ENCODE measurements around the gene TEP1.

Gene TEP1

DNA sequence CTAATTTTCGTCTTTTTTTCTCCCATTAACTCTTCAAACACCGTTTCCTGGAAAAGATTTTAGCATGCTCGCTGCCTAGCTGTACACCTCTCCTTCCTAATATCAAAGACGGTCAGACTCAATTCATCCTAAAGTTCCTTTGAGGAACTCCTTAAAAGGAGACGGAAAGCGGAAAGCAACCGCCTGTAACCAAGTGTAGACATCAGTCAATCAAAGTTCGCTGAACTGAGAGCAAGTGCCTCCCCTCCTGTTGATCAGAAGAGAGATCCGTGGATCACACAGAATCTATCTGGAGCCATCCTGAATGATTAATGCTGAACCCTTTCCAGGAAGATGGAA lies 412 bp upstream of the TEP1 start:
- Histone ChIP-seq H3K27me3 (no peaks in the 10 kb centered on the region), H3K9me3 (replicated peaks in 1 of 11) (no peaks in the 10 kb centered on the region), H3K4me3 (peak overlapping the region; percentile 76 to 94 (median 84)), H4K20me1 (peaks cover 0 to 31% (median 2%) of the 10 kb centered on the region in 11 experiments; a peak in 8 of 22 replicates), H3K4me2 (peak overlapping the region; percentile 80 to 95 (median 89)), H3K4me1 (peaks cover 62 to 75% (median 67%) of the 10 kb centered on the region in 10 experiments), H3K27ac (peak overlapping the region; percentile 75 to 88 (median 85)), H3K9ac (peak overlapping the region; percentile 83 to 89 (median 87)), H3K36me3 (peaks cover under 1 to 9% (median 6%) of the 10 kb centered on the region in 11 experiments; a peak in 19 of 22 replicates)
- no peak for TF ChIP-seq Cebpa-rat (IDR thresholded peaks at IDR 0.05)

DNA sequence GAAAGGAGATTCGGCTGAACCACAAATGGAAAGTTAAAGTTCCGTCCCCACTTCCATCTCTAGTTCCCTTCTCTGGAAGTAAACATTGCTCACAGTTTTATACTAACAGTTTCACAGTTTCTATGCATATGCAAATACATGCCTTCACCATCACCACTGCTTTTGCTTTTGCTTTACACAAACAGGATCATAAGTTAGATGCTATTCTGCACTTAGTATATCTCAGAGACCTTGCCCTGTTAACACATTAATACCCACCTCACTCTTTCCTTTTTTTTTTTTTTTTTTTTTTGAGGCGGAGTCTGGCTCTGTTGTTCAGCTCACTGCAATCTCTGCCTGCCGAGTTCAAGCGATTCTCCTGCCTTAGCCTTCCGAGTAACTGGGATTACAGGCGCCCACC lies 890 bp downstream of the TEP1 start:
- peak overlapping the region; percentile 80 to 95 (median 89) for H3K4me2 ChIP-seq
- peaks cover 0 to 44% (median 13%) of the 10 kb centered on the region in 11 experiments; a peak in 11 of 22 replicates for H4K20me1 ChIP-seq
- no peaks in the 10 kb centered on the region for H3K27me3 ChIP-seq
- peaks cover 49 to 62% (median 54%) of the 10 kb centered on the region in 10 experiments for H3K4me1 ChIP-seq
- H3K9me3 ChIP-seq (replicated peaks in 1 of 11): no peaks in the 10 kb centered on the region
- H3K9ac ChIP-seq: peak overlapping the region; percentile 83 to 89 (median 87)
- no peak for TF ChIP-seq Cebpa-rat (IDR thresholded peaks at IDR 0.05)
- H3K4me3 ChIP-seq: peak overlapping the region; percentile 76 to 94 (median 84)
- H3K36me3 ChIP-seq: peaks cover 14 to 22% (median 19%) of the 10 kb centered on the region in 11 experiments
- peak overlapping the region; percentile 75 to 88 (median 85); a peak in 21 of 22 replicates for H3K27ac ChIP-seq

DNA sequence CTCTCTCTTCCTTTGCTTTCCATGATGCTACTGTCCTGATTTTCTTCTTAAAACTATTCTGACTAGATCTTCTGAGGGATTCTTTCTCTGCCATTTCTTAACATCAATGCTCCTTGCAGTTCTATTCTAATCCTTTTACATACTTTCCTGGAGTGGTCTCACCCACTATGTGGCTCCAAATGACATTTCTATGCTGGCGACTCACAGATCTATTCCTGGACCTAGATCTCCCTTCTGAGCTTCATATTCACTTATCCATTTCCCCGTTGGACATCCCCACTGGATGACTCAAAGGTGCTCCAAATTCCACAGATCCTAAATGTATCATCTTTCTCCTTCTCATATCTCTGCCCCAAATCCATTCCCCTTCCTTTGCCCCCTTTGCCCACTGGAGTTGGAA lies 4.1 kb downstream of the TEP1 start:
- no peaks in the 10 kb centered on the region for H3K9me3 ChIP-seq (replicated peaks in 1 of 11)
- H3K4me3 ChIP-seq: no peak overlapping the region
- no peak overlapping the region for H3K4me2 ChIP-seq
- no peak for TF ChIP-seq Cebpa-rat (IDR thresholded peaks at IDR 0.05)
- no peak overlapping the region for H3K27ac ChIP-seq
- peaks cover 46 to 53% (median 51%) of the 10 kb centered on the region in 11 experiments for H3K36me3 ChIP-seq
- no peak overlapping the region for H3K9ac ChIP-seq
- H3K4me1 ChIP-seq: peaks cover 17 to 39% (median 22%) of the 10 kb centered on the region in 10 experiments
- H4K20me1 ChIP-seq: peaks cover 8 to 76% (median 25%) of the 10 kb centered on the region in 11 experiments; a peak in 12 of 22 replicates
- no peaks in the 10 kb centered on the region for H3K27me3 ChIP-seq

DNA sequence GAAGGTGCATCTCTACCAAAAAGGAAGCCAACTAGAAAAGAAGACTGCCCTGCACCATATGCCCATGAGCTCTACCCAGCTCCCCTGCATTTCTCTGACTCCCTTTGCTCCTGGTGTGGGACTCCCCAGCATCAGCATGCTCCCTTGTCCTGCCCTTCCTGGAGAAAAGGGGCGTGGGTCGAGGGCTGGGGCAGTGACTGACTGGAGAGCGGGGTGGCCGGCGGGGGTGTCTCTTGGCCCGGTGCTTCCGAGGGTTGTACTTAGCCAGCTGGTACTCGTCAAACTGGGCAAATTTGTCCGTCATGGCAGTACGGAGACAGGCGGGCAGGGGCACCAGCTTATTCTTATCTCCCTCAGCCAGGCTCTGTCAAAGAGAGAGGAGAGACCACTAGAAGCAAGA lies 9.8 kb downstream of the TEP1 start:
- TF ChIP-seq Cebpa-rat (IDR thresholded peaks at IDR 0.05): no peak
- H3K4me3 ChIP-seq: no peak overlapping the region
- H3K4me1 ChIP-seq: peaks cover 0 to 12% (median 0%) of the 10 kb centered on the region in 10 experiments; a peak in 4 of 20 replicates
- H3K36me3 ChIP-seq: peaks cover 96 to 100% (median 100%) of the 10 kb centered on the region in 11 experiments
- H3K9me3 ChIP-seq (replicated peaks in 1 of 11): no peaks in the 10 kb centered on the region
- H4K20me1 ChIP-seq: peaks cover 4 to 56% (median 19%) of the 10 kb centered on the region in 11 experiments; a peak in 11 of 22 replicates
- H3K9ac ChIP-seq: no peak overlapping the region
- no peak overlapping the region for H3K27ac ChIP-seq
- no peaks in the 10 kb centered on the region for H3K27me3 ChIP-seq
- no peak overlapping the region for H3K4me2 ChIP-seq

GRCh38 chr14:20400965-20401593 lies 12.2 kb downstream of the TEP1 start:
- Histone ChIP-seq H3K9ac (no peak overlapping the region), H3K4me1 (peaks cover 0 to 12% (median 0%) of the 10 kb centered on the region in 10 experiments; a peak in 5 of 20 replicates), H3K9me3 (replicated peaks in 1 of 11) (no peaks in the 10 kb centered on the region), H4K20me1 (peaks cover 0 to 32% (median 6%) of the 10 kb centered on the region in 11 experiments; a peak in 10 of 22 replicates), H3K4me2 (no peak overlapping the region), H3K27me3 (no peaks in the 10 kb centered on the region), H3K4me3 (no peak overlapping the region), H3K27ac (no peak overlapping the region), H3K36me3 (peaks cover 96 to 100% (median 100%) of the 10 kb centered on the region in 11 experiments)
- TF ChIP-seq Cebpa-rat (IDR thresholded peaks at IDR 0.05): no peak

GRCh38 chr14:20400589-20400964 lies 12.7 kb downstream of the TEP1 start:
- H3K36me3 ChIP-seq: peaks cover 96 to 100% (median 100%) of the 10 kb centered on the region in 11 experiments
- H3K4me3 ChIP-seq: no peak overlapping the region
- no peak for TF ChIP-seq Cebpa-rat (IDR thresholded peaks at IDR 0.05)
- H3K9ac ChIP-seq: no peak overlapping the region
- H4K20me1 ChIP-seq: peaks cover 0 to 29% (median under 1%) of the 10 kb centered on the region in 11 experiments; a peak in 8 of 22 replicates
- H3K4me2 ChIP-seq: no peak overlapping the region
- no peaks in the 10 kb centered on the region for H3K27me3 ChIP-seq
- no peak overlapping the region for H3K27ac ChIP-seq
- H3K9me3 ChIP-seq (replicated peaks in 1 of 11): no peaks in the 10 kb centered on the region
- H3K4me1 ChIP-seq: peaks cover 0 to 12% (median 0%) of the 10 kb centered on the region in 10 experiments; a peak in 4 of 20 replicates

- H3K27me3 ChIP-seq: no peaks in the 10 kb centered on the region
- H3K4me3 ChIP-seq: no peak overlapping the region
- H3K27ac ChIP-seq: no peak overlapping the region
- no peak overlapping the region for H3K4me2 ChIP-seq
- no peak overlapping the region for H3K9ac ChIP-seq
- peaks cover 0 to 17% (median 0%) of the 10 kb centered on the region in 11 experiments; a peak in 5 of 22 replicates for H4K20me1 ChIP-seq
- H3K36me3 ChIP-seq: peaks cover 94 to 100% (median 99%) of the 10 kb centered on the region in 11 experiments
- H3K4me1 ChIP-seq: peaks cover 0 to 12% (median 0%) of the 10 kb centered on the region in 10 experiments; a peak in 4 of 20 replicates
- no peaks in the 10 kb centered on the region for H3K9me3 ChIP-seq (replicated peaks in 1 of 11)
- no peak for TF ChIP-seq Cebpa-rat (IDR thresholded peaks at IDR 0.05)
Measured at GRCh38 chr14:20397511-20397910, 15.8 kb downstream of the TEP1 start.

- Histone ChIP-seq H3K9ac (no peak overlapping the region), H3K4me2 (no peak overlapping the region), H3K9me3 (replicated peaks in 1 of 11) (no peaks in the 10 kb centered on the region), H3K4me1 (peaks cover 0 to 18% (median 6%) of the 10 kb centered on the region in 10 experiments; a peak in 9 of 20 replicates), H4K20me1 (peaks cover 0 to 22% (median 0%) of the 10 kb centered on the region in 11 experiments; a peak in 5 of 22 replicates), H3K27ac (no peak overlapping the region), H3K4me3 (no peak overlapping the region), H3K27me3 (no peaks in the 10 kb centered on the region), H3K36me3 (peaks cover 96 to 100% (median 99%) of the 10 kb centered on the region in 11 experiments)
- no peak for TF ChIP-seq Cebpa-rat (IDR thresholded peaks at IDR 0.05)
Measured at GRCh38 chr14:20391505-20391904, 21.8 kb downstream of the TEP1 start.

DNA sequence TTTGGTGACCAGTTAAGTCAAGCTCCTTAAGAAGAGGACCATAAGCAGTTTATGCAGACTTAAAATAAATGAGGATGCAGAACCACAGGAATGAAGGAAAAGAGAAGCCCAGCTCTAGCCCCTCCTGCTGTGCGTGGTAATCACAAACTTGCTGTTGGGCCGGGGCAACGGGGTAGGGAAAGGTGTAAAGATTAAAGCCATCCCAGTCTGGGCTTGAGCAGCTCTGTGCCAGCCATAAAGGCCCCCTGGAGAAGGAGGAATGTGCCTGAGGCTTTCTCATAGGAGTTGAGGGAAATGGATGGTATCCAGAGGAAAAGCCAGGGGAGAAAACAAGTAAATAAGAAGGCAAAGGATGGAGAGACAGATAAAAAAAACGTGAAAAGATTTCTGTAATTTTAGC lies 25.1 kb downstream of the TEP1 start:
- H3K9me3 ChIP-seq (replicated peaks in 1 of 11): no peaks in the 10 kb centered on the region

More for the DNA sequence above, 25.1 kb downstream of the TEP1 start:
- Histone ChIP-seq H3K4me2 (peak overlapping the region in 3 of 11 experiments; percentile 35 to 56 (median 37); a peak in 6 of 22 replicates), H3K27ac (peak overlapping the region in 2 of 11 experiments; percentile 1 to 38; a peak in 2 of 22 replicates), H3K4me1 (peaks cover 0 to 18% (median 6%) of the 10 kb centered on the region in 10 experiments; a peak in 9 of 20 replicates), H3K36me3 (peaks cover 97 to 100% (median 99%) of the 10 kb centered on the region in 11 experiments), H4K20me1 (peaks cover 0 to 26% (median 0%) of the 10 kb centered on the region in 11 experiments; a peak in 3 of 22 replicates), H3K9ac (no peak overlapping the region), H3K27me3 (no peaks in the 10 kb centered on the region), H3K4me3 (no peak overlapping the region)
- TF ChIP-seq Cebpa-rat (IDR thresholded peaks at IDR 0.05): no peak
